RWPE2 (cell line): ENCODE data around the gene IRF2BPL.

Source experiments
- ATAC-seq: fragments of 200-7000 bp; cut with Tn5 transposase; 3 replicates; pipeline ENCODE4 v1.9.1; 2021; ENCODE audit warnings: low read depth
- DNase-seq: peaks from one replicate; pipeline ENCODE4 v3.0.0-alpha.2; 2020; ENCODE audit warnings: low spot score
- H3K27ac ChIP-seq: fragments of 450-650 bp; 2 replicates; pipeline ENCODE4 v1.5.1; 2017; ENCODE audit warnings: mild to moderate bottlenecking; ENCODE audit not compliant: poor library complexity, severe bottlenecking
- H3K27me3 ChIP-seq: fragments of 250-450 bp; sonication (Bioruptor Pico); 2 replicates; pipeline ENCODE4 v1.5.1; 2021; ENCODE audit warnings: mild to moderate bottlenecking, moderate library complexity; ENCODE audit not compliant: insufficient read depth, poor library complexity, severe bottlenecking
- H3K36me3 ChIP-seq: fragments of 250-450 bp; sonication (Bioruptor Pico); 2 replicates; pipeline ENCODE4 v1.5.1; 2020; ENCODE audit warnings: low read depth, mild to moderate bottlenecking, moderate library complexity
- H3K4me1 ChIP-seq: fragments of 250-450 bp; sonication (Bioruptor Pico); 2 replicates; pipeline ENCODE4 v1.5.1; 2021; ENCODE audit warnings: mild to moderate bottlenecking, moderate library complexity; ENCODE audit not compliant: insufficient read depth, poor library complexity, severe bottlenecking
- H3K4me3 ChIP-seq: fragments of 250-450 bp; sonication (Bioruptor Pico); 2 replicates; pipeline ENCODE4 v1.5.1; 2021; ENCODE audit warnings: mild to moderate bottlenecking, moderate library complexity; ENCODE audit not compliant: severe bottlenecking
- H3K9me3 ChIP-seq: fragments of 250-450 bp; sonication (Bioruptor Pico); 2 replicates; pipeline ENCODE4 v1.5.1; 2021; ENCODE audit warnings: mild to moderate bottlenecking, moderate library complexity; ENCODE audit not compliant: severe bottlenecking
- TF ChIP-seq, protein P1 (sequence below): fragments of 450-650 bp; IDR thresholded peaks from one replicate; pipeline ENCODE4 v1.5.1; 2017; ENCODE audit warnings: mild to moderate bottlenecking, moderate library complexity; ENCODE audit not compliant: poor library complexity, severe bottlenecking

IRF2BPL gene

GRCh38 chr14:77055306-77055705 lies 26.8 kb upstream of the IRF2BPL start:
- no peak for ATAC-seq
- TF ChIP-seq, protein P1, sequence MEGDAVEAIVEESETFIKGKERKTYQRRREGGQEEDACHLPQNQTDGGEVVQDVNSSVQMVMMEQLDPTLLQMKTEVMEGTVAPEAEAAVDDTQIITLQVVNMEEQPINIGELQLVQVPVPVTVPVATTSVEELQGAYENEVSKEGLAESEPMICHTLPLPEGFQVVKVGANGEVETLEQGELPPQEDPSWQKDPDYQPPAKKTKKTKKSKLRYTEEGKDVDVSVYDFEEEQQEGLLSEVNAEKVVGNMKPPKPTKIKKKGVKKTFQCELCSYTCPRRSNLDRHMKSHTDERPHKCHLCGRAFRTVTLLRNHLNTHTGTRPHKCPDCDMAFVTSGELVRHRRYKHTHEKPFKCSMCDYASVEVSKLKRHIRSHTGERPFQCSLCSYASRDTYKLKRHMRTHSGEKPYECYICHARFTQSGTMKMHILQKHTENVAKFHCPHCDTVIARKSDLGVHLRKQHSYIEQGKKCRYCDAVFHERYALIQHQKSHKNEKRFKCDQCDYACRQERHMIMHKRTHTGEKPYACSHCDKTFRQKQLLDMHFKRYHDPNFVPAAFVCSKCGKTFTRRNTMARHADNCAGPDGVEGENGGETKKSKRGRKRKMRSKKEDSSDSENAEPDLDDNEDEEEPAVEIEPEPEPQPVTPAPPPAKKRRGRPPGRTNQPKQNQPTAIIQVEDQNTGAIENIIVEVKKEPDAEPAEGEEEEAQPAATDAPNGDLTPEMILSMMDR, result no peak
- no peak for DNase-seq
- peaks cover 6% of the 10 kb centered on the region for H3K4me1 ChIP-seq
- H3K36me3 ChIP-seq, result no peaks in the 10 kb centered on the region
- peaks cover 9% of the 10 kb centered on the region for H3K9me3 ChIP-seq
- H3K4me3 ChIP-seq, result no peak overlapping the region
- no peaks in the 10 kb centered on the region for H3K27me3 ChIP-seq
- no peak overlapping the region for H3K27ac ChIP-seq

GRCh38 chr14:77053046-77053841 lies 24.7 kb upstream of the IRF2BPL start:
- H3K4me3 ChIP-seq, result no peak overlapping the region
- DNase-seq (no peak), ATAC-seq (peak; percentile 50; the same call in 1 of the 3 replicates)
- peak overlapping the region; percentile 6 for H3K27ac ChIP-seq
- H3K36me3 ChIP-seq, result no peaks in the 10 kb centered on the region
- H3K9me3 ChIP-seq, result peaks cover 9% of the 10 kb centered on the region
- TF ChIP-seq, protein P1, result peak; percentile 78
- no peaks in the 10 kb centered on the region for H3K27me3 ChIP-seq
- H3K4me1 ChIP-seq, result peaks cover 6% of the 10 kb centered on the region

DNA sequence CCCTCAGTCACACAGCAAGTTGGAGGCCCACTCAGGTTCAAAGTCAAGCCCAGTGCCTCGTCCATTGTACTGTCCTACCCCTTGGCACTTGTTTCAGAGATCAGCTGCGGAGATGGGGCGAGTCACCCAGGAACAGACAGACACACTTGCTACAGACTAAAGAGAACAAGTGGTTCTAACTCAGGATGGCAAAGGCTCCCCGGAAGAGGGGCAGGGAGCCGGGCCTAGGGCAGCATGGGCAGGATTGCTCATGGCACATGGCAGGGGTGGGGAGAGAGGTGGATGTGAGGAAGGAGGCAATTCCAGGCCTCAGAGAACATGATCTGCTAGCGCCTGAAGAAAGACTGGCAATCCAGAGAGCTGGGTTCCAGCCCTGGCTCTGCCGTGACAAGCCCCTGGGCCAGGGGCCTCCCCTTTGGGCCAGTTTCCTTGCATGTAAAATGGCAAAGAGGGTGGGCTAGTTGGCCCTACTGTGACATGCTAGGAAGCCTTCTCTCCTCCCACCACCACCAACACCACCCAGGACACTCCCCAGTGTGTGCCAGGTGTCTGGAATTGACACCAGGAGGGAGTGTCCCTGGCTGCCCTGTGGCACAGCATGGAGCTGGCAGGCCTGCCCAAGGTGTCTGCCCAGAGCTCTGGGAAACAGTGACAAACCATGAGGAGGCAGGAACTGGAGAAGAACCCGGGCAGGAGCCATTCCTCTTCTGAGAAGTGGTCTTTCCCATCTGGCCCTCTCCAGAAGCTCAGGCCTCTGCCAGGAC lies 24.0 kb upstream of the IRF2BPL start:
- TF ChIP-seq, protein P1, result no peak
- Histone ChIP-seq H3K4me1 (peaks cover 6% of the 10 kb centered on the region), H3K4me3 (no peak overlapping the region), H3K36me3 (no peaks in the 10 kb centered on the region), H3K27me3 (no peaks in the 10 kb centered on the region), H3K27ac (peak overlapping the region; percentile 6), H3K9me3 (peaks cover 9% of the 10 kb centered on the region)
- ATAC-seq, result peak; percentile 62
- no peak for DNase-seq

GRCh38 chr14:77051116-77051515 lies 22.6 kb upstream of the IRF2BPL start:
- H3K36me3 ChIP-seq, result no peaks in the 10 kb centered on the region
- no peak for ATAC-seq
- no peaks in the 10 kb centered on the region for H3K27me3 ChIP-seq
- H3K27ac ChIP-seq, result no peak overlapping the region
- TF ChIP-seq, protein P1, result no peak
- no peak overlapping the region for H3K4me3 ChIP-seq
- peaks cover 6% of the 10 kb centered on the region for H3K9me3 ChIP-seq
- H3K4me1 ChIP-seq, result peaks cover 17% of the 10 kb centered on the region
- DNase-seq, result no peak

DNA sequence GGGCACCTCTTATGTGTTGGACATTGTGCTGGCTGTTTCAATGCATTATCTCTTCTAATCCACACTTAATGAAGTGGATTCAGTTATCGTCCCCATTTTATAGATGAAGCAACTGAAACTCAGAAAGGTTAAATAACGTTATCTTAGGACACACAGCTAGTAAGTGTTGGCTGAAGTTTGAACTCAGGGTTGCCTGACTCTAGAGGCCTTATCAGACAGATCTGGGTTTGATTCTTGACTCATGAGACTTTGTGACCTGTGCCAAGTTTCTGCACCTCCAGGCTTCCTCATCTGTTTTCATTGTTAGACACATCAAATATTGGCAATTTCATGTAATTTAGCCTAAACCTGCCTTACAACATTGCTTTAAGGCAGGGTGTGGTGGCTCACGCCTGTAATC lies 18.2 kb upstream of the IRF2BPL start:
- H3K27me3 ChIP-seq, result no peaks in the 10 kb centered on the region
- H3K4me3 ChIP-seq, result no peak overlapping the region
- H3K9me3 ChIP-seq, result no peaks in the 10 kb centered on the region
- TF ChIP-seq, protein P1, result no peak
- H3K27ac ChIP-seq, result peak overlapping the region; percentile 93
- peak; percentile 29 for ATAC-seq
- no peaks in the 10 kb centered on the region for H3K36me3 ChIP-seq
- peaks cover 55% of the 10 kb centered on the region for H3K4me1 ChIP-seq
- no peak for DNase-seq
